Activated CD8-positive, alpha-beta T cell treated with anti-CD3 and anti-CD28 coated beads for 36 hours (primary cell): ENCODE data around the gene TMEM267. TPM values are rescaled to one million over a fixed set of nuclear protein-coding genes. Genes with fewer than 3 reads are reported as not detected.
"Not testable (repeated sequence)": the region's sequence is repeated elsewhere in the genome, so short reads cannot be mapped to it uniquely, and the experiment has no call there.

Source experiments
- ATAC-seq: fragments of 200-7000 bp; cut with Tn5 transposase; one replicate; pipeline ENCODE4 v1.10.0; 2021; ENCODE audit warnings: mild to moderate bottlenecking, moderate library complexity
- CTCF ChIA-PET: fragments of 350-600 bp; sonication (Branson Sonifier 250); formaldehyde crosslinking; loops from one replicate; lab custom pipeline; 2021; ENCODE audit warnings: antibody characterized with exemption; lab: Charles Lee
- POLR2A ChIA-PET: fragments of 350-600 bp; sonication (Branson Sonifier 250); formaldehyde crosslinking; loops from one replicate; lab custom pipeline; 2021; ENCODE audit warnings: antibody characterized with exemption; lab: Charles Lee
- DNase-seq: peaks from one replicate; pipeline ENCODE4 v3.0.0-alpha.2; 2020
- H3K27ac Mint-ChIP-seq: one replicate; pipeline ENCODE4 v1.8.0; 2021; ENCODE audit warnings: mild to moderate bottlenecking, mixed read lengths
- H3K27me3 Mint-ChIP-seq: one replicate; pipeline ENCODE4 v1.8.0; 2021; ENCODE audit warnings: mixed read lengths
- H3K36me3 Mint-ChIP-seq: one replicate; pipeline ENCODE4 v1.8.0; 2021; ENCODE audit warnings: low read depth, mixed read lengths
- H3K4me1 Mint-ChIP-seq: one replicate; pipeline ENCODE4 v1.8.0; 2021; ENCODE audit warnings: low read depth, mixed read lengths
- H3K4me3 Mint-ChIP-seq: one replicate; pipeline ENCODE4 v1.8.0; 2021; ENCODE audit warnings: mild to moderate bottlenecking, moderate library complexity, mixed read lengths
- H3K9me3 Mint-ChIP-seq: one replicate; pipeline ENCODE4 v1.8.0; 2021; ENCODE audit warnings: mixed read lengths
- CTCF ChIP-seq: fragments of 200-600 bp; IDR thresholded peaks from one replicate; pipeline ENCODE4 v1.8.0; 2022; ENCODE audit warnings: antibody characterized with exemption, mild to moderate bottlenecking
- intact Hi-C: fragments of 100-400 bp; cut with micrococcal nuclease; formaldehyde crosslinking; loops from one replicate; pipeline ENCODE4 v1.10.0; 2022
- total RNA-seq, 2 experiments: library from RNA; stranded (reverse); gene quantifications; one replicate each; pipeline ENCODE4 v1.2.3, GENCODE V29; 2021

The TMEM267 gene
- total RNA-seq, 2 experiments from 2014 or later: 14.4 to 20.0 TPM

GRCh38 chr5:43410414-43410813 lies 73.3 kb downstream of the TMEM267 start:
- ChIA-PET POLR2A (no interaction called here), CTCF (no interaction called here)
- Mint-ChIP-seq H3K27me3 (no peaks in the 10 kb centered on the region), H3K4me1 (no peaks in the 10 kb centered on the region), H3K4me3 (no peak overlapping the region), H3K27ac (no peak overlapping the region), H3K36me3 (peaks cover 1% of the 10 kb centered on the region), H3K9me3 (peaks cover 15% of the 10 kb centered on the region)
- intact Hi-C loops: no loop called here
- no peak for DNase-seq
- no peak for ATAC-seq
- no peak for TF ChIP-seq CTCF

- H3K4me1 Mint-ChIP-seq: no peaks in the 10 kb centered on the region
- CTCF ChIA-PET: no interaction called here
- H3K4me3 Mint-ChIP-seq: no peak overlapping the region
- peaks cover 1% of the 10 kb centered on the region for H3K36me3 Mint-ChIP-seq
- no peak for ATAC-seq
- DNase-seq: no peak
- no peaks in the 10 kb centered on the region for H3K27me3 Mint-ChIP-seq
- H3K27ac Mint-ChIP-seq: no peak overlapping the region
- H3K9me3 Mint-ChIP-seq: peaks cover 20% of the 10 kb centered on the region
- no peak for TF ChIP-seq CTCF
- POLR2A ChIA-PET: no interaction called here
- intact Hi-C loops: no loop called here
Measured at GRCh38 chr5:43409809-43410271, 73.8 kb downstream of the TMEM267 start.

DNA sequence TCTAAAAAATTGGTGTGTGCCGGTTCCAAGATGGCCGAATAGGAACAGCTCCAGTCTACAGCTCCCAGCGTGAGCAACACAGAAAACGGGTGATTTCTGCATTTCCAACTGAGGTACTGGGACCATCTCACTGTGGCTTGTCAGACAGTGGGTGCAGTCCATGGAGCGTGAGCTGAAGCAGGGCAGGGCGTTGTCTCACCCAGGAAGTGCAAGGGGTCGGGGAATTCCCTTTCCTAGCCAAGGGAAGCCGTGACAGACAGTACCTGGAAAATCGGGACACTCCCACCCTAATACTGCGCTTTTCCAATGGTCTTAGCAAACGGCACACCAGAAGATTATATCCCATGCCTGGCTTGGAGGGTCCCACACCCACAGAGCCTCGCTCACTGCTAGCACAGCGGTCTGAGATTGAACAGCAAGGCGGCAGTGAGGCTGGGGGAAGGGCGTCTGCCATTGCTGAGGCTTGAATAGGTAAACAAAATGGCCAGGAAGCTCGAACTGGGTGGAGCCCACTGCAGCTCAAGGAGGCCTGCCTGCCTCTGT lies 81.1 kb downstream of the TMEM267 start:
- DNase-seq, ATAC-seq, H3K27me3 Mint-ChIP-seq, intact Hi-C loops, H3K4me3 Mint-ChIP-seq, H3K27ac Mint-ChIP-seq: not testable (repeated sequence)
- ChIA-PET CTCF (interaction anchor here (1.3 kb wide), 1 partner anchor 13 kb away, joined by 5 read pairs; no protein-coding TSS in a partner anchor), POLR2A (interaction anchor here (0.6 kb wide), 1 partner anchor 44 kb away, joined by 3 read pairs; no protein-coding TSS in a partner anchor)
- peaks cover 11% of the 10 kb centered on the region for H3K4me1 Mint-ChIP-seq
- H3K9me3 Mint-ChIP-seq: peaks cover 31% of the 10 kb centered on the region
- peaks cover 16% of the 10 kb centered on the region for H3K36me3 Mint-ChIP-seq

DNA sequence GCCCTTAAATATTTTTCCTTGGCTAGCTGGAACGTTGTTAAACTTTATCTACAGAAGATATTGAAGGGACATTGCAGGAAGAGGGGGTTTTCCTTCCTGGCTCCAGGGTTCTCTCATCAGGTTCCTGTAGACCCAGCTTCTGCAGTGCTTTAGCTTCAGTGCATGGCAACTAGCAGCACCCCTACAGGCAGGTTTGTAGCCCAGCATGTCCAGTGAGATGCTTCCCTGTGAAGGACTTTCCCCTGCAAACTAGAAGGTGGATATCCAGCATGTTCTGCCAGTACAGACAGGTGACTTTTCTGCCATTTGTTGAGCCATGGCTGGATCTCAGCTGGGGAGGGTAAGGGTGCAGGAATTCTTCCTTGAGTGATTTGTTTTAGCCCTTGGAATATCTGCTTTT lies 81.8 kb downstream of the TMEM267 start:
- no peak for TF ChIP-seq CTCF
- intact Hi-C loops: no loop called here
- H3K36me3 Mint-ChIP-seq: peaks cover 15% of the 10 kb centered on the region
- DNase-seq: no peak
- no peaks in the 10 kb centered on the region for H3K27me3 Mint-ChIP-seq
- H3K27ac Mint-ChIP-seq: no peak overlapping the region
- no peak overlapping the region for H3K4me3 Mint-ChIP-seq
- peaks cover 12% of the 10 kb centered on the region for H3K4me1 Mint-ChIP-seq
- peaks cover 26% of the 10 kb centered on the region for H3K9me3 Mint-ChIP-seq
- ChIA-PET CTCF (interaction anchor here (0.6 to 1.1 kb wide), 3 partner anchors 47 to 490 kb away, joined by 3 read pairs; no protein-coding TSS in a partner anchor), POLR2A (interaction anchor here (0.6 kb wide), 1 partner anchor 43 kb away, joined by 3 read pairs; no protein-coding TSS in a partner anchor)
- ATAC-seq: no peak

- Mint-ChIP-seq H3K27ac (no peak overlapping the region), H3K36me3 (peaks cover 15% of the 10 kb centered on the region), H3K27me3 (no peaks in the 10 kb centered on the region), H3K4me3 (no peak overlapping the region), H3K4me1 (peaks cover 20% of the 10 kb centered on the region), H3K9me3 (peaks cover 17% of the 10 kb centered on the region)
- ATAC-seq (no peak), DNase-seq (no peak)
- TF ChIP-seq CTCF: no peak
- intact Hi-C loops: no loop called here
- POLR2A ChIA-PET: no interaction called here
- CTCF ChIA-PET: interaction anchor here (3.1 kb wide), 1 partner anchor 10 kb away, joined by 16 read pairs; no protein-coding TSS in a partner anchor
Measured at GRCh38 chr5:43400082-43400481, 83.6 kb downstream of the TMEM267 start.
